Measurements from ENCODE around the gene CIDEA. TPM values are rescaled to one million over a fixed set of nuclear protein-coding genes. Genes with fewer than 3 reads are reported as not detected.

Gene CIDEA
- total and polyA plus RNA-seq, 3 donors from 2014 or later: 0.57 TPM; not detected in 2

- peak; percentile 83 for DNase-seq
- Histone ChIP-seq H3K9me3 (no peaks in the 10 kb centered on the region), H3K27me3 (no peaks in the 10 kb centered on the region), H3K27ac (peak overlapping the region; percentile 14 to 79), H3K4me3 (peak overlapping the region; percentile 49 to 65), H3K4me1 (no peaks in the 10 kb centered on the region), H3K36me3 (ENCODE audit: low read depth, missing control alignments) (no peaks in the 10 kb centered on the region)
- WGBS, 2 donors: 12 to 19% methylated on average over 34 to 43 of the region's 51 CpGs
- intact Hi-C loops (cut with DNase I; ENCODE audit: low total_unique reads): no loop called here
- TF ChIP-seq, protein P1, sequence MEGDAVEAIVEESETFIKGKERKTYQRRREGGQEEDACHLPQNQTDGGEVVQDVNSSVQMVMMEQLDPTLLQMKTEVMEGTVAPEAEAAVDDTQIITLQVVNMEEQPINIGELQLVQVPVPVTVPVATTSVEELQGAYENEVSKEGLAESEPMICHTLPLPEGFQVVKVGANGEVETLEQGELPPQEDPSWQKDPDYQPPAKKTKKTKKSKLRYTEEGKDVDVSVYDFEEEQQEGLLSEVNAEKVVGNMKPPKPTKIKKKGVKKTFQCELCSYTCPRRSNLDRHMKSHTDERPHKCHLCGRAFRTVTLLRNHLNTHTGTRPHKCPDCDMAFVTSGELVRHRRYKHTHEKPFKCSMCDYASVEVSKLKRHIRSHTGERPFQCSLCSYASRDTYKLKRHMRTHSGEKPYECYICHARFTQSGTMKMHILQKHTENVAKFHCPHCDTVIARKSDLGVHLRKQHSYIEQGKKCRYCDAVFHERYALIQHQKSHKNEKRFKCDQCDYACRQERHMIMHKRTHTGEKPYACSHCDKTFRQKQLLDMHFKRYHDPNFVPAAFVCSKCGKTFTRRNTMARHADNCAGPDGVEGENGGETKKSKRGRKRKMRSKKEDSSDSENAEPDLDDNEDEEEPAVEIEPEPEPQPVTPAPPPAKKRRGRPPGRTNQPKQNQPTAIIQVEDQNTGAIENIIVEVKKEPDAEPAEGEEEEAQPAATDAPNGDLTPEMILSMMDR (IDR thresholded peaks at IDR 0.05): peak; percentile 61 to 81 (median 74)
- no peak for TF ChIP-seq POLR2A (IDR thresholded peaks at IDR 0.05)
Measured at GRCh38 chr18:12271376-12272235, 17.4 kb downstream of the CIDEA start.

DNA sequence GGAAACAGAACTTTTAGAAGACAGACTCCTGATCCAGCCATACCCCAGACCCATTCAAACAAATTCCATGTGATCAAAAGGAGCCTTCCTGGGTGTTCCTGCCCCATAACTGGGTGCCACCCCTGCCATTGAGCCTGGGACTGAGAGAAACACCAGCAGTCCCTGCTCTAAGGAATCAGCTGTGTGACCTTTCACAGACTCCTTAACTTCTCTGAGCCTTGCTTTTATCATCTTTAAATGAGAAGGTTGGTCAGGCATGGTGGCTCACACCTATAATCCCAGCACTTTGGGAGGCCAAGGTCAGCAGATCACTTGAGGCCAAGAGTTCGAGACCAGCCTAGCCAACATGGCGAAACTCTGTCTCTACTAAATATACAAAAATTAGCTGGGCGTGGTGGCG is 20.6 kb downstream of the CIDEA start:
- H3K9me3 ChIP-seq: no peaks in the 10 kb centered on the region
- H3K27ac ChIP-seq: no peak overlapping the region
- no peaks in the 10 kb centered on the region for H3K36me3 ChIP-seq (ENCODE audit: low read depth, missing control alignments)
- DNase-seq: no peak
- TF ChIP-seq POLR2A (IDR thresholded peaks at IDR 0.05): no peak
- TF ChIP-seq, protein P1 (IDR thresholded peaks at IDR 0.05): no peak
- no peaks in the 10 kb centered on the region for H3K27me3 ChIP-seq
- intact Hi-C loops (cut with DNase I; ENCODE audit: low total_unique reads): no loop called here
- H3K4me1 ChIP-seq: no peaks in the 10 kb centered on the region
- WGBS, 2 donors: 95 to 100% methylated on average over 4 of the region's 4 CpGs
- H3K4me3 ChIP-seq: no peak overlapping the region

- Histone ChIP-seq H3K4me3 (no peak overlapping the region), H3K27ac (no peak overlapping the region), H3K36me3 (ENCODE audit: low read depth, missing control alignments) (no peaks in the 10 kb centered on the region), H3K27me3 (no peaks in the 10 kb centered on the region), H3K9me3 (no peaks in the 10 kb centered on the region), H3K4me1 (no peaks in the 10 kb centered on the region)
- TF ChIP-seq, protein P1 (IDR thresholded peaks at IDR 0.05): no peak
- TF ChIP-seq POLR2A (IDR thresholded peaks at IDR 0.05): no peak
- intact Hi-C loops (cut with DNase I; ENCODE audit: low total_unique reads): no loop called here
- WGBS, 2 donors: 62 to 74% methylated on average over 8 to 26 of the region's 26 CpGs
- DNase-seq: no peak
Measured at GRCh38 chr18:12276736-12277554, 22.8 kb downstream of the CIDEA start.

DNA sequence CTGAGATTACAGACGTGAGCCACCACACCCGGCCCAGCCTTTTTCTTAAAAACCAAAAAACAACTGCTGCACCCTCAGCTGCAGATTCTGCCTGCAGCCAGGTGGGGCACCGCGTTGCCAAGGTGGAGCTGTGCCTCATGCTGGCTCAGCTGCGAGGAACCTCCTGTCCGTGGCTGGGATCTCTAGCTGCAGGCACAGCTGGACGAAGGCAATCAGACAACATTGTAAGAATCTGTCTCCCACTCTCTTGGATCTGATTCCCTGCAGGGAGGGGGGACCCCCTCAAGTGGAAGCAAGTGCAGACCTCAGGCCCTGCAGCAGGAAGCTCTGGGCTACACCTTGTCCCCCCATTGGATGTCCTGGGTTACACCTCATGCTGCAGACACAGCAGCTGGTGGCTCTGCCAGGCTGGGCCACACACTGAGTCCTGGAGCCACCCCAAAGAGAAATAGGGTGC is 24.1 kb downstream of the CIDEA start:
- no peak for TF ChIP-seq POLR2A (IDR thresholded peaks at IDR 0.05)
- TF ChIP-seq, protein P1 (IDR thresholded peaks at IDR 0.05): no peak
- WGBS, 2 donors: 46 to 70% methylated on average over 6 to 7 of the region's 7 CpGs
- no peaks in the 10 kb centered on the region for H3K36me3 ChIP-seq (ENCODE audit: low read depth, missing control alignments)
- peak overlapping the region in 1 of 2 donors; percentile 17 for H3K4me3 ChIP-seq
- no peak for DNase-seq
- intact Hi-C loops (cut with DNase I; ENCODE audit: low total_unique reads): no loop called here
- H3K4me1 ChIP-seq: no peaks in the 10 kb centered on the region
- H3K9me3 ChIP-seq: no peaks in the 10 kb centered on the region
- no peaks in the 10 kb centered on the region for H3K27me3 ChIP-seq
- H3K27ac ChIP-seq: peak overlapping the region; percentile 95 to 97

Data from testis (tissue), 3 donors.